Effector memory CD4-positive, alpha-beta T cell (primary cell): ENCODE results near the gene RNF125.
"Not testable (repeated sequence)": the region's sequence is repeated elsewhere in the genome, so short reads cannot be mapped to it uniquely, and the experiment has no call there.

Source experiments
- DNase-seq, 3 donors: peaks; one replicate each; pipeline ENCODE4 v3.0.0-alpha.2; 2020
- H3K27ac ChIP-seq: 2 replicates; pipeline ENCODE4 v1.7.0; 2013; ENCODE audit warnings: mild to moderate bottlenecking, low read length, moderate library complexity; ENCODE audit not compliant: insufficient read depth, poor library complexity, severe bottlenecking
- H3K27me3 ChIP-seq: replicated peaks from 2 replicates; pipeline ENCODE4 v1.7.0; 2013; ENCODE audit warnings: mild to moderate bottlenecking, low read length; ENCODE audit not compliant: insufficient read depth, control insufficient read depth, poor library complexity, severe bottlenecking
- H3K36me3 ChIP-seq: 2 replicates; pipeline ENCODE4 v1.7.0; 2013; ENCODE audit warnings: mild to moderate bottlenecking, low read length, moderate library complexity; ENCODE audit not compliant: control insufficient read depth, insufficient read depth
- H3K4me1 ChIP-seq: 2 replicates; pipeline ENCODE4 v1.7.0; 2013; ENCODE audit warnings: low read length, mild to moderate bottlenecking; ENCODE audit not compliant: control insufficient read depth, insufficient read depth, poor library complexity, severe bottlenecking
- H3K4me3 ChIP-seq: 2 replicates; pipeline ENCODE4 v1.7.0; 2013; ENCODE audit warnings: low read length, low read depth, mild to moderate bottlenecking; ENCODE audit not compliant: insufficient read depth, poor library complexity, severe bottlenecking
- H3K9me3 ChIP-seq: 2 replicates; pipeline ENCODE4 v1.7.0; 2013; ENCODE audit warnings: mild to moderate bottlenecking, low read length, moderate library complexity; ENCODE audit not compliant: control insufficient read depth

Gene RNF125

GRCh38 chr18:32081881-32082280 is 63.3 kb downstream of the RNF125 start:
- Histone ChIP-seq H3K4me1 (peaks cover 7% of the 10 kb centered on the region), H3K36me3 (no peaks in the 10 kb centered on the region), H3K9me3 (no peaks in the 10 kb centered on the region), H3K27ac (no peak overlapping the region), H3K4me3 (no peak overlapping the region), H3K27me3 (no peaks in the 10 kb centered on the region)
- DNase-seq, result no peak

GRCh38 chr18:32083781-32084180 is 65.2 kb downstream of the RNF125 start:
- no peak for DNase-seq
- Histone ChIP-seq H3K9me3 (no peaks in the 10 kb centered on the region), H3K4me1 (peaks cover 7% of the 10 kb centered on the region), H3K4me3 (no peak overlapping the region), H3K27me3 (no peaks in the 10 kb centered on the region), H3K27ac (no peak overlapping the region), H3K36me3 (no peaks in the 10 kb centered on the region)

DNA sequence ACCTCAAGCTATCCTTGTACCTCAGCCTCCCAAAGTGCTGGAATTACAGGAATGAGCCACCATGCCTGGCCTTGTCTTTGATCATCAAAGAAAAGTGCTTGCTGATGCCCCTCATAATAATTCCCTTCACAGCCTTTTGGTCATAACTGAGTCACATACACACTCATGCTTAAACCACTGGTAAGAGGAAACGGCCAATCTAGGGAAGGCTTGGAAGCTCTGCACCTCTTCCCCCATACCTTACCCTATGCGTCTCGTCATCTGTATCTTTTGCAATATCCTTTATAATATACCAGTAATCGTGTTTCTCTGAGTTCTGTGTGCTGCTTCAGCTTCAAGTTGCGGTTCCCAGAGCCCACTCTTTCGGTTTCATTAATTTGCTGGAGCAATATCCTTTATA is 68.3 kb downstream of the RNF125 start:
- Histone ChIP-seq H3K36me3 (no peaks in the 10 kb centered on the region), H3K4me3 (no peak overlapping the region), H3K27ac (no peak overlapping the region), H3K27me3 (no peaks in the 10 kb centered on the region), H3K4me1 (peaks cover 12% of the 10 kb centered on the region), H3K9me3 (no peaks in the 10 kb centered on the region)
- DNase-seq, result no peak

DNA sequence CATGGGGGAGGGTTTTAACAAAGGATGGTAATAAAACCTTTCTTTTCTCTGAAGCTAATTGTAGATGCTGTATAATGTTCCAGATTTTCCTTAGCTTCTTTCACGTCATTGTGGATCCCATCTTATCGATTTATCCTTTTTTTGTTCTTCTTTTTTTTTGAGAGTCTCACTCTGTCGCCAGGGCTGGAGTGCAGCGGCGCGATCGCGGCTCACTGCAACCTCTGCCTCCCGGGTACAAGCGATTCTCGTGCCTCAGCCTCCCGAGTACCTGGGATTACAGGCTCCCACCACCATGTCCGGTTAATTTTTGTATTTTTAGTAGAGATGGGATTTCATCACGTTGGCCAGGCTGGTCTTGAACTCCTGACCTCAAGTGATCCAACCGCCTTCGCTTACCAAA is 72.2 kb downstream of the RNF125 start:
- peaks cover 17% of the 10 kb centered on the region for H3K4me1 ChIP-seq
- H3K27me3 ChIP-seq, H3K9me3 ChIP-seq, DNase-seq, H3K27ac ChIP-seq, H3K4me3 ChIP-seq, H3K36me3 ChIP-seq: not testable (repeated sequence)

DNA sequence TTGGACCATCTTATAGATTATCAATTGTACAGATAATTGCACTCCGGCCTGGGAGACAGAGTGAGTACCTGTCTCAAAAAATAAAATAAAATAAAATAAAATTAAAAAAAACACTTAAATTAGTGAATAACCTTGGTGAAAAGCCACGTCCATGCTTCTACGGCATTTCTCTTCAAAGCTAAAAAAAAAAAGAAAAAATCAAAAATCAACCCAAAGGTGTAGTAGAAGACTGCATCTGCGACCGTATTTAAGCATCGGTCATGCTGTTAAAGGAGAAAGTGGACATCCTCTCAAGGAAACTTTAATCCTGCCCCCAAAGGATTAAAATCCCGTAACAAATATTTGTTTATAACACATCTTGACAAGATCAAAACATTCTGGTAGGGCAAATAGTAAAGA is 72.7 kb downstream of the RNF125 start:
- H3K36me3 ChIP-seq, result no peaks in the 10 kb centered on the region
- H3K27ac ChIP-seq, result peak overlapping the region; percentile 95
- H3K9me3 ChIP-seq, result no peaks in the 10 kb centered on the region
- no peaks in the 10 kb centered on the region for H3K27me3 ChIP-seq
- no peak for DNase-seq
- H3K4me3 ChIP-seq, result peak overlapping the region; percentile 98
- H3K4me1 ChIP-seq, result peaks cover 20% of the 10 kb centered on the region

DNA sequence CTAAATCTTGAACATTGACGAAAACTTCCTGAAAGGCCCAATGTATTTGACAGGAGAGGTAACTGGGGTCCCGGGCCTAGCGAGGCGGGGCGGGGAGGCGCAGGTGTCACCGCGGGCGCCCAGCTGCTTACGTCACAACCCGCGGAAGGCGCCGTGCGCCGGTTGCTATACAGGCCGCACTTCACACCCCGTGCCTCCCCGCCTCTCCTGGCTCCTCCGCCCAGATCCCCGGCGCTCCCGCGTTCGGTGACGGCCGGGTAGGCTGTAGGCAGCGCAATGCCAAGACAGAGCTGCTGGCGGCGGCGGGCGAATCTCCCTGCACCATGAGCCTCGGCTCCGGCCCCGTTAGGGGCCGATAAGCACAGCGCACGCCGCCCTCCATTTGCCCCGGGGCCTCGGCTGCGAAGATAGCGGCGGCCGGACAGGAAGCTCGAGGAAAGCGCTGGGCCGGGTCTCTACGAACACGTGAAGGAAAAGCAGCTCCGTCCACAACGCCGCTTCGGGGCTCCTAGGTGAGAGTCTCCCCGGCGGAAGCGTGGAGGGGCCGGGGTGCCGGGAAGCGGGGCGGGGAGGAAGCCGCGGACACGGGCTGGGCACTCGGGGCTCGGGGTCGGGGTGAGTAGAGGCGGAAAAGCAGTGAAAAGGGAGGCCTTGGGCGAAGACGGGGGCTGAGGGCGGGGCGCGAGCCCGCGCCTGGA is 73.2 kb downstream of the RNF125 start, which contains the start of gene RNF138:
Gene RNF138 (plus strand): TSS at position 151 of the 698 bp plus-strand sequence. CDS start 903 bp downstream, outside the sequence.
- peak within 1 kb of the TSS; percentile 98 for H3K4me3 ChIP-seq
- H3K27me3 ChIP-seq, result no peaks in the 10 kb centered on the region
- peaks cover 23% of the 10 kb centered on the region for H3K4me1 ChIP-seq
- H3K36me3 ChIP-seq, result no peaks in the 10 kb centered on the region
- H3K9me3 ChIP-seq, result no peaks in the 10 kb centered on the region
- H3K27ac ChIP-seq, result peak within 1 kb of the TSS; percentile 95
- peak; percentile 84 to 85 (median 84) for DNase-seq

DNA sequence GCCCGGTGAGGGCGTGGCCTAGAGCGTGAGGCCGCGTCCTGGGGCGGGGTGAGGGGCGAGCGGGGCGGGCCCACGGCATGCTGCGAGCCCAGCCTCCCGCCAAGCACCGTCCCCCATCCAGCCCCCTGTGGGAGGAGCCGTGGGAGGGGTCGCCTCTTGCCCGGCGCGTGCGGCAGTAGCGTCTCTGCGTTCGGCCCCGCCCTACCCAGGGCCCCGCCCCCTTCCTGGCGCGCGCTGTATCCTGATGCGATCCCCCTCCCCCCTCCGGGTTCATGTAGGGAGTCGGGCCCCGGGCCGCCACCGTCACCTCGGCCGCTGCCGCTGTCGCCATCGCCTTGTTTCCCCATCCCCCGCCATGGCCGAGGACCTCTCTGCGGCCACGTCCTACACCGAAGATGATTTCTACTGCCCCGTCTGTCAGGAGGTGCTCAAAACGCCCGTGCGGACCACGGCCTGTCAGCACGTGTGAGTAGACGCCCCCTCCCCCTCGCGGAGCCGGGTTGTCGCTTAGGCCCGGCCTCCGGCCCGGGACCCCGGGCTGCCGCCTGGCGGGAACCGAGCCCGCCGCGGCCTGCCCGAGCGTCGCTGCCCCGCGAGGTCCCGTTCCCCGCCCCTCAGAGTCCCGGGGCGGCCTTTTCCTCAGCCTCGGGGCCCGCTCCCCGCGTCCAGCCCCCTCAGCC is 73.9 kb downstream of the RNF125 start:
- peak; percentile 99 for DNase-seq
- H3K36me3 ChIP-seq, result no peaks in the 10 kb centered on the region
- no peaks in the 10 kb centered on the region for H3K27me3 ChIP-seq
- peaks cover 28% of the 10 kb centered on the region for H3K4me1 ChIP-seq
- H3K9me3 ChIP-seq, result no peaks in the 10 kb centered on the region
- peak overlapping the region; percentile 98 for H3K4me3 ChIP-seq
- H3K27ac ChIP-seq, result peak overlapping the region; percentile 95

GRCh38 chr18:32093102-32093511 is 74.5 kb downstream of the RNF125 start:
- no peaks in the 10 kb centered on the region for H3K27me3 ChIP-seq
- peak overlapping the region; percentile 98 for H3K4me3 ChIP-seq
- peak; percentile 5 to 19 (median 14) for DNase-seq
- H3K9me3 ChIP-seq, result no peaks in the 10 kb centered on the region
- no peaks in the 10 kb centered on the region for H3K36me3 ChIP-seq
- H3K4me1 ChIP-seq, result peaks cover 28% of the 10 kb centered on the region
- peak overlapping the region; percentile 95 for H3K27ac ChIP-seq

GRCh38 chr18:32093523-32093922 is 74.9 kb downstream of the RNF125 start:
- DNase-seq, result no peak
- H3K9me3 ChIP-seq, result no peaks in the 10 kb centered on the region
- no peaks in the 10 kb centered on the region for H3K27me3 ChIP-seq
- peak overlapping the region; percentile 98 for H3K4me3 ChIP-seq
- H3K36me3 ChIP-seq, result no peaks in the 10 kb centered on the region
- H3K4me1 ChIP-seq, result peaks cover 28% of the 10 kb centered on the region
- peak overlapping the region; percentile 95 for H3K27ac ChIP-seq

- no peak overlapping the region for H3K27ac ChIP-seq
- no peaks in the 10 kb centered on the region for H3K9me3 ChIP-seq
- H3K4me1 ChIP-seq, result peaks cover 34% of the 10 kb centered on the region
- H3K36me3 ChIP-seq, result peaks cover 5% of the 10 kb centered on the region
- DNase-seq, result no peak
- no peaks in the 10 kb centered on the region for H3K27me3 ChIP-seq
- no peak overlapping the region for H3K4me3 ChIP-seq
Measured at GRCh38 chr18:32095192-32095899, 76.7 kb downstream of the RNF125 start.
